Type B pancreatic cell (in vitro differentiated cells): Measurements from ENCODE around the gene USP10. TPM values are rescaled to one million over a fixed set of nuclear protein-coding genes. Genes with fewer than 3 reads are reported as not detected.

Source experiments
- DNase-seq: peaks from one replicate; pipeline ENCODE4 v3.0.0; 2021; ENCODE audit warnings: mixed read lengths; ENCODE audit not compliant: unreplicated experiment; ENCODE audit errors: extremely low spot score
- H3K27ac Mint-ChIP-seq: 2 replicates; pipeline ENCODE4 v1.8.0; 2021; ENCODE audit warnings: mild to moderate bottlenecking, mixed read lengths
- H3K27me3 Mint-ChIP-seq: 2 replicates; pipeline ENCODE4 v1.8.0; 2021; ENCODE audit warnings: mixed read lengths
- H3K36me3 Mint-ChIP-seq: 2 replicates; pipeline ENCODE4 v1.8.0; 2021; ENCODE audit warnings: mixed read lengths
- H3K4me1 Mint-ChIP-seq: one replicate; pipeline ENCODE4 v1.8.0; 2021; ENCODE audit warnings: mixed read lengths; ENCODE audit not compliant: unreplicated experiment
- H3K4me3 Mint-ChIP-seq: 2 replicates; pipeline ENCODE4 v1.8.0; 2021; ENCODE audit warnings: mild to moderate bottlenecking, mixed read lengths
- H3K9me3 Mint-ChIP-seq: 2 replicates; pipeline ENCODE4 v1.8.0; 2021; ENCODE audit warnings: mixed read lengths
- total RNA-seq: library from RNA; stranded (reverse); gene quantifications from 2 replicates; pipeline ENCODE4 v1.2.1, GENCODE V29; 2021; ENCODE audit warnings: low replicate concordance
- TF ChIP-seq, protein P1 (sequence below): fragments of 200-600 bp; sonication (generic); conservative IDR thresholded peaks from 2 replicates; pipeline ENCODE4 v1.5.0; 2021; ENCODE audit warnings: antibody characterized with exemption, mild to moderate bottlenecking

Gene USP10
- total RNA-seq, 1 donor from 2014 or later, result 110 TPM

DNA sequence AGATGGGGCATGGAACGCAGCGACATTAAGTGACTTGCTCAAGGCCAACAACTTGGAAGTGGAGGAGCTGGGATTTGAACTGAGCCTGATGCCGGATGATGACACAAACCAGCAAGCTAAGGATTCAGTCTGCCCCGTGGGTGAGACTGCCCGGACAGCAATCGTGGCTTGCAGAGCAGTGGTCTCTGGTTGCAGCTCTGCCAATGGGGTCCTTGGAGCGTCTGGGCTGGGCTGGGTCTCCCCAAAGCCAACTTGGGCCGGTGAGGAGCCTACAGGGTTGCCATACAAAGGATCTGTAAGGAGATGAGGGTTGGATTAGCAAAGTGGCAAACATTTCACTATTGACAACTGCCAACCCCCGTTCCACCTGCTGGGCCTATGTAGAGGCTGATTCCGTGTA lies 117.4 kb downstream of the USP10 start:
- DNase-seq, result no peak
- no peak overlapping the region for H3K4me3 Mint-ChIP-seq
- peaks cover 24% of the 10 kb centered on the region for H3K27me3 Mint-ChIP-seq
- H3K27ac Mint-ChIP-seq, result no peak overlapping the region
- H3K9me3 Mint-ChIP-seq, result no peaks in the 10 kb centered on the region
- H3K4me1 Mint-ChIP-seq, result peaks cover 23% of the 10 kb centered on the region
- TF ChIP-seq, protein P1, sequence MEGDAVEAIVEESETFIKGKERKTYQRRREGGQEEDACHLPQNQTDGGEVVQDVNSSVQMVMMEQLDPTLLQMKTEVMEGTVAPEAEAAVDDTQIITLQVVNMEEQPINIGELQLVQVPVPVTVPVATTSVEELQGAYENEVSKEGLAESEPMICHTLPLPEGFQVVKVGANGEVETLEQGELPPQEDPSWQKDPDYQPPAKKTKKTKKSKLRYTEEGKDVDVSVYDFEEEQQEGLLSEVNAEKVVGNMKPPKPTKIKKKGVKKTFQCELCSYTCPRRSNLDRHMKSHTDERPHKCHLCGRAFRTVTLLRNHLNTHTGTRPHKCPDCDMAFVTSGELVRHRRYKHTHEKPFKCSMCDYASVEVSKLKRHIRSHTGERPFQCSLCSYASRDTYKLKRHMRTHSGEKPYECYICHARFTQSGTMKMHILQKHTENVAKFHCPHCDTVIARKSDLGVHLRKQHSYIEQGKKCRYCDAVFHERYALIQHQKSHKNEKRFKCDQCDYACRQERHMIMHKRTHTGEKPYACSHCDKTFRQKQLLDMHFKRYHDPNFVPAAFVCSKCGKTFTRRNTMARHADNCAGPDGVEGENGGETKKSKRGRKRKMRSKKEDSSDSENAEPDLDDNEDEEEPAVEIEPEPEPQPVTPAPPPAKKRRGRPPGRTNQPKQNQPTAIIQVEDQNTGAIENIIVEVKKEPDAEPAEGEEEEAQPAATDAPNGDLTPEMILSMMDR, result no peak
- H3K36me3 Mint-ChIP-seq, result no peaks in the 10 kb centered on the region

DNA sequence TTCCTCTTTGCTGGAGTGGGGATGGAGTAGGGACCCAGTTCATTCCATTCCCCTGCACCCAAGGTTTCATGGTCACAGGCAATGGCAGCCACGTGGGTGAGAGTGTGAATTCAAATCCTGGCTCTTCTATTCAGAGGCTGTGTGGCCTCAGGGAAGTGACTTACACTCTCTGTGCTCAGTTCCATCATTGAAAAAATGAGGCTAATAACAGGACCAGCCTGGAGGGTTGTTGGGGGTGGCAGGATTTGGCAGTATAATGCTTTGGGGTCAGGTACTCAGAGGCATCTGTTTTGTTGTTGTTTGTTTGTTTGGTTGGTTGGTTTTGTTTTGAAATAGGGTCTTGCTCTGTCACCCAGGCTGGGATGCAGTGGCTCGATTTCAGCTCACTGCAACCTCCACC lies 117.8 kb downstream of the USP10 start:
- H3K4me3 Mint-ChIP-seq, result no peak overlapping the region
- TF ChIP-seq, protein P1, result no peak
- DNase-seq, result no peak
- no peaks in the 10 kb centered on the region for H3K9me3 Mint-ChIP-seq
- H3K27me3 Mint-ChIP-seq, result peaks cover 24% of the 10 kb centered on the region
- H3K4me1 Mint-ChIP-seq, result peaks cover 27% of the 10 kb centered on the region
- H3K36me3 Mint-ChIP-seq, result no peaks in the 10 kb centered on the region
- H3K27ac Mint-ChIP-seq, result no peak overlapping the region

DNA sequence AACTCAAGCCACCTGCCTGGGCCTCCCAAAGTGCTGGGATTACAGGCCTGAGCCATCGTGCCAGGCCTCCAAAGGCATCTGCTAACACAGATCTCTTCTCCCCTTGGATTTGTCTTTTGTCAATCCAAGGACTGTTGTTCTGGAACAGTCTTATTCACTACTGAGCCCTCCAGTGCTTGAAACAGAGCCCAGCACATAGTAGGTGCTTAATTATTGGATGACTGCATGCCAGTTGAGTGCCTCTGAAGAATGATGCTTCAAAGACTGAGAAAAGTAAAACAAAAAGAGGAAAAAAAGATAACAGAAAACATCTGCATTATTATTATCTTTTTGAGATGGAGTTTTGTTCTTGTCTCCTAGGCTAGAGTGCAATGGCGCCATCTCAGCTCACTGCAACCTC lies 118.3 kb downstream of the USP10 start:
- no peak overlapping the region for H3K27ac Mint-ChIP-seq
- no peak overlapping the region for H3K4me3 Mint-ChIP-seq
- DNase-seq, result no peak
- H3K4me1 Mint-ChIP-seq, result peaks cover 28% of the 10 kb centered on the region
- no peaks in the 10 kb centered on the region for H3K36me3 Mint-ChIP-seq
- TF ChIP-seq, protein P1, result no peak
- peaks cover 20% of the 10 kb centered on the region for H3K27me3 Mint-ChIP-seq
- no peaks in the 10 kb centered on the region for H3K9me3 Mint-ChIP-seq

DNA sequence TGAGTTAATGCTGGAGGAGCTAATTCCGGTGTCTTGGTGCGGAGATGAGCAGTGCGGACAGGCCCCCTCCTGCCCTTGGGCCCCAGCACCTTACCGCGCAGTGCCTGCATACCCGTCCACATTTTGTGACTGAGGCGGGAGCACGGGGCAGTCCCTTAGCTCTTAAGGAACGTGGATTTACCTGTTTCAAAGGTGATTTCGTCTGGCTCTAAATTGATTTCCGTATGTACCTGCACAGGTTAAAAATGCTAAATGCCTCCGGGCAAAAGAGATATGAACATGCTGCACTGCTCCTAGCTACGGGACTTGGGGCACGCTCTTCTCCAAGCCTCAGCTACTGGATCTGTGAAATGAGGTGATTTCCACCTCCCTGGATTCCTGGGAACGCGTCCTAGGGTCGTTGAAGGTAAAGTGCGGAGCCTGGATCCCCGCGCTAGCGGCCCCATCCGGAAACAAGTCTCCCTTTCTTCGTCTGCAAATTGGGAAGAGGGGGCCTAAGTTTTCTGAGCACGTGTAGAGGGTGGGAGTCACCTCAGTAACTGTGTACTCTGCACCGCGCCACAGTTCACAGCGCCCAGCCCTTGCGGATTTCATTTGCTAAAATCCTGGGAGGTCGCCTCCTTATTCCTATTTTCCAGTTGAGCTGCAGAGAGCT lies 119.3 kb downstream of the USP10 start:
- peaks cover 20% of the 10 kb centered on the region for H3K27me3 Mint-ChIP-seq
- TF ChIP-seq, protein P1, result no peak
- H3K27ac Mint-ChIP-seq, result peak overlapping the region; percentile 85
- DNase-seq, result no peak
- peaks cover 28% of the 10 kb centered on the region for H3K4me1 Mint-ChIP-seq
- H3K9me3 Mint-ChIP-seq, result no peaks in the 10 kb centered on the region
- peak overlapping the region; percentile 77 for H3K4me3 Mint-ChIP-seq
- H3K36me3 Mint-ChIP-seq, result no peaks in the 10 kb centered on the region

DNA sequence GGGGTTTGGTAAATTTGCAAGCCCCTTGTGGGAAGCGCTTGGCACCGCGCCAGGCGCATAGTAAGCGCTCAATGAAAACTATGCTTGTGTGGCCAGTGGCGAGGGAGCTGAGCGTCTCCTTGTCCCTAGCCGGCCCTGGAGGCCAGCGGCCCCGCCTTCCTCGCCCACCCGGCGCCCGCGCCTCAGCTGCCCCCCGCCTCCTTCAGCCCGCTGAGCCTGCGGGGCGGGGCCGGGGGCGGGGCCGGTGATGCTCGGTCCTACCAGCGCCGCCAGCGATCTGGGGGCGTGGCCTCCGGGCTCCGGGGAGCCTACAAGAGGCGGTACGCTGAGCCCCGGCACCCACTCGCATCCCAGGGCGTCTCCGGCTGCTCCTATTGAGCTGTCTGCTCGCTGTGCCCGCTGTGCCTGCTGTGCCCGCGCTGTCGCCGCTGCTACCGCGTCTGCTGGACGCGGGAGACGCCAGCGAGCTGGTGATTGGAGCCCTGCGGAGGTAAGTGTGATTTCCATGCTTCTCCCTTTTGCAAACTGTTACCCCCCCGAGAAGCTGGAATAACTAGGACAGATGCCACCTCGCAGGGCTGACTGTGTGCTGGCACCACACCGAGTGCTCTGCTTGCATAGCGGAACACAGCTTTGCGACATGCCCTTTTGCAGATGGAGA lies 120.0 kb downstream of the USP10 start, which contains the start of gene CRISPLD2:
CRISPLD2 (plus strand) TSS at position 342 of the 661 bp plus-strand sequence. CDS start 18,511 bp downstream, outside the sequence.
- Mint-ChIP-seq H3K9me3 (no peaks in the 10 kb centered on the region), H3K36me3 (no peaks in the 10 kb centered on the region), H3K4me1 (peaks cover 28% of the 10 kb centered on the region), H3K27ac (peak within 1 kb of the TSS; percentile 91), H3K27me3 (peaks cover 17% of the 10 kb centered on the region), H3K4me3 (peak within 1 kb of the TSS; percentile 92)
- DNase-seq, result peak; percentile 92
- TF ChIP-seq, protein P1, result no peak
